HCT116 (cell line): ENCODE data around the gene NOS1. TPM values are rescaled to one million over a fixed set of nuclear protein-coding genes. Genes with fewer than 3 reads are reported as not detected.

Source experiments
- ATAC-seq: fragments of 200-7000 bp; cut with Tn5 transposase; 2 replicates; pipeline ENCODE4 v1.9.1; 2020; ENCODE audit warnings: mild to moderate bottlenecking, moderate library complexity
- BruUV-seq: library from RNA; stranded (reverse); fragments of 400-500 nt; replicated peaks from 2 replicates; lab custom pipeline; 2021; lab: Mats Ljungman, UMichigan
- CTCF ChIA-PET: fragments of 300-600 bp; sonication (Branson Sonifier 250); formaldehyde crosslinking; loops from one replicate; lab custom pipeline; 2021; ENCODE audit warnings: antibody characterized with exemption; lab: Charles Lee
- POLR2A ChIA-PET: fragments of 300-600, 350-600 bp; sonication (Branson Sonifier 250); formaldehyde crosslinking; loops from one replicate; lab custom pipeline; 2021; ENCODE audit warnings: antibody characterized with exemption; lab: Charles Lee
- RAD21 ChIA-PET, 2 experiments: fragments of 300-600 bp; sonication (Branson Sonifier 250); formaldehyde crosslinking; loops; one replicate each; lab custom pipeline; 2023; ENCODE audit warnings: low total read pairs in 2 of 2; ENCODE audit not compliant: uncharacterized antibody in 2 of 2, unreplicated experiment in 2 of 2, low non-redundant PET in 1 of 2; lab: Charles Lee
- DNase-seq: peaks from one replicate; pipeline ENCODE4 v3.0.0-alpha.2; 2010; ENCODE audit warnings: low read depth, low spot score
- H2AFZ ChIP-seq: fragments of 200-600 bp; shearing (Covaris generic), sonication (generic); 2 replicates; pipeline ENCODE4 v1.6.1; 2017; ENCODE audit warnings: low read depth, mixed run types, mixed read lengths, antibody characterized with exemption, low read length; ENCODE audit not compliant: poor library complexity, severe bottlenecking
- H3K27ac ChIP-seq: 2 replicates; pipeline ENCODE4 v1.5.1; 2012; ENCODE audit warnings: low read depth, low read length
- H3K27me3 ChIP-seq: fragments of 200-600 bp; sonication (generic); 2 replicates; pipeline ENCODE4 v1.6.1; 2016; ENCODE audit warnings: mixed run types, low read length, mixed read lengths; ENCODE audit not compliant: insufficient read depth
- H3K36me3 ChIP-seq, 2 experiments: fragments of 200-500 bp in 1 of 2; fragments of 200-600 bp in 1 of 2; sonication (Bioruptor generic) in 1 of 2; sonication (generic) in 1 of 2; 2 replicates each; pipeline versions ENCODE4 v1.5.1 to v1.6.1; 2014 to 2016; ENCODE audit warnings: low read length in 2 of 2, inconsistent platforms in 1 of 2, mixed read lengths in 1 of 2, mixed run types in 1 of 2; ENCODE audit not compliant: insufficient read depth in 2 of 2, control insufficient read depth in 1 of 2
- H3K4me1 ChIP-seq, 2 experiments: fragments of 200-600 bp in 1 of 2; sonication (generic) in 1 of 2; 2 replicates each; pipeline versions ENCODE4 v1.5.1 to v1.6.1; 2012 to 2017; ENCODE audit warnings: low read length in 2 of 2, inconsistent platforms in 1 of 2, mild to moderate bottlenecking in 1 of 2, mixed read lengths in 1 of 2, mixed run types in 1 of 2, moderate library complexity in 1 of 2; ENCODE audit not compliant: insufficient read depth in 2 of 2, control insufficient read depth in 1 of 2
- H3K4me2 ChIP-seq: fragments of 200-600 bp; sonication (generic); 2 replicates; pipeline ENCODE4 v1.6.1; 2017; ENCODE audit warnings: mixed run types, low read length, mixed read lengths
- H3K4me3 ChIP-seq, 2 experiments: fragments of 200-600 bp in 1 of 2; sonication (generic) in 1 of 2; replicated peaks in 1 of 2; 2 replicates each; pipeline ENCODE4 v1.5.1; 2011 to 2016; ENCODE audit warnings: low read length in 2 of 2, control low read depth in 1 of 2, low read depth in 1 of 2, mild to moderate bottlenecking in 1 of 2, mixed read lengths in 1 of 2, mixed run types in 1 of 2
- H3K79me2 ChIP-seq: fragments of 200-600 bp; sonication (generic); 2 replicates; pipeline ENCODE4 v1.6.1; 2017; ENCODE audit warnings: mild to moderate bottlenecking, mixed run types, low read length, moderate library complexity, mixed read lengths; ENCODE audit not compliant: insufficient read depth
- H3K9ac ChIP-seq: fragments of 200-600 bp; sonication (generic); 2 replicates; pipeline ENCODE4 v1.6.1; 2016; ENCODE audit warnings: low read length, mixed read lengths
- H3K9me2 ChIP-seq: fragments of 200-600 bp; sonication (generic), shearing (Covaris generic); 2 replicates; pipeline ENCODE4 v1.6.1; 2017; ENCODE audit warnings: mixed run types, mild to moderate bottlenecking, moderate library complexity; ENCODE audit not compliant: insufficient read depth
- H3K9me3 ChIP-seq, 2 experiments: fragments of 200-500 bp in 1 of 2; fragments of 200-600 bp in 1 of 2; sonication (Bioruptor generic) in 1 of 2; sonication (generic) in 1 of 2; 2 replicates each; pipeline ENCODE4 v1.6.1; 2014 to 2017; ENCODE audit warnings: low read length in 2 of 2, mixed read lengths in 2 of 2, inconsistent platforms in 1 of 2, low read depth in 1 of 2, mild to moderate bottlenecking in 1 of 2, mixed run types in 1 of 2, moderate library complexity in 1 of 2; ENCODE audit not compliant: control insufficient read depth in 1 of 2, insufficient read depth in 1 of 2
- H4K20me1 ChIP-seq: fragments of 200-600 bp; sonication (generic), shearing (Covaris generic); 2 replicates; pipeline ENCODE4 v1.6.1; 2017; ENCODE audit warnings: mixed run types, mild to moderate bottlenecking, moderate library complexity; ENCODE audit not compliant: insufficient read depth
- CBX3 ChIP-seq: IDR thresholded peaks from 2 replicates; pipeline ENCODE4 v1.6.1; 2012; ENCODE audit warnings: low read depth
- ELF1 ChIP-seq: IDR thresholded peaks from 2 replicates; pipeline ENCODE4 v1.6.1; 2012; ENCODE audit warnings: low read depth, borderline replicate concordance
- EZH2 ChIP-seq: fragments of 200-600 bp; sonication (generic); IDR thresholded peaks from 2 replicates; pipeline ENCODE4 v1.6.1; 2017; ENCODE audit warnings: antibody characterized with exemption, mixed run types
- SIN3A ChIP-seq: IDR thresholded peaks from 2 replicates; pipeline ENCODE4 v1.6.1; 2012; ENCODE audit warnings: low read depth
- TCF7L2 ChIP-seq: IDR thresholded peaks from 2 replicates; pipeline ENCODE4 v1.7.0; 2011; ENCODE audit warnings: borderline replicate concordance, inconsistent platforms; ENCODE audit not compliant: insufficient read depth, insufficient read length; ENCODE audit errors: extremely low read depth
- YY1 ChIP-seq: IDR thresholded peaks from 2 replicates; pipeline ENCODE4 v1.6.1; 2011; ENCODE audit warnings: low read length, low read depth, moderate library complexity, mild to moderate bottlenecking; ENCODE audit not compliant: insufficient replicate concordance; ENCODE audit errors: extremely low read depth
- ZFX ChIP-seq: fragments of 450-650 bp; IDR thresholded peaks from 2 replicates; pipeline ENCODE4 v1.6.1; 2017
- ZNF274 ChIP-seq: fragments of 200-500 bp; sonication (Bioruptor generic); IDR thresholded peaks from 2 replicates; pipeline ENCODE4 v1.6.1; 2014; ENCODE audit warnings: mild to moderate bottlenecking, low read depth, low read length, inconsistent platforms
- intact Hi-C: fragments of 100-400 bp; cut with micrococcal nuclease; formaldehyde crosslinking; loops from 2 replicates; pipeline ENCODE4 v1.10.0; 2022
- total RNA-seq: library from RNA; stranded (reverse); gene quantifications from one replicate; pipeline ENCODE4 v1.2.1, GENCODE V29; 2021; ENCODE audit not compliant: unreplicated experiment

NOS1 gene
- total RNA-seq, 1 experiment from 2014 or later, result 0.22 TPM

DNA sequence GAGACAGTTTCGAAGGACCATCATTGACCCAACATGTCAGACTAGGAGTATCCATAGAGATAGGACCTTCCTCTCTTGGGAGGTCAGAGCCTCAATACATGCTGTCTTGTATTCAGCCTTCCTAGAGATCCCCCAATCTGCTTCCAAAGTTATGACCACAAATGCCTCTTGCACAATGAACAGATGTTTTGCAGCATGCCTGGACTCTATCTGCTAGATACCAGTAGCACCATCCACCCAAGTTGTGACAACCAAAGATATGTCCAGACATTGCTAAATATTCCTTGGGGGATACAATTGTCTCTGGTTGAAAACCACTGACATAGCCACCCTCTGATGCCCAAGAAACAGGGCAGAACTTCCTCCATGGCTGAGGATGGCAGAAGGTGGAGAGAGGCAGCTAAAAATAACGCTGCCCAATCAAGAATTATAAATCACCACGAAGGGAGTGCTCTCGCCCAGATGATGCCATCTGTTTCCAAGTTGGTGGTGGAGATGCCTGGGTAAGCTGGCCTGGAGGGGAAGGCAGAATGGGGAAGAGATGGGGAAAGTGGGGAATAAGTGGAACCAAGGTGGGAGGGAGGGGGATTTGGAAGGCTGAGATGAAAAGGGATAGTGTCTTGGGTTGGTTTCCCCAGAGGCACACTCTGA is 42.9 kb upstream of the NOS1 start (continued):
- no peak for TF ChIP-seq SIN3A
- TF ChIP-seq EZH2, result no peak
- no peak for TF ChIP-seq CBX3
- TF ChIP-seq YY1, result no peak
- no peak for TF ChIP-seq ELF1
- TF ChIP-seq ZFX, result no peak
- TF ChIP-seq TCF7L2, result no peak

DNA sequence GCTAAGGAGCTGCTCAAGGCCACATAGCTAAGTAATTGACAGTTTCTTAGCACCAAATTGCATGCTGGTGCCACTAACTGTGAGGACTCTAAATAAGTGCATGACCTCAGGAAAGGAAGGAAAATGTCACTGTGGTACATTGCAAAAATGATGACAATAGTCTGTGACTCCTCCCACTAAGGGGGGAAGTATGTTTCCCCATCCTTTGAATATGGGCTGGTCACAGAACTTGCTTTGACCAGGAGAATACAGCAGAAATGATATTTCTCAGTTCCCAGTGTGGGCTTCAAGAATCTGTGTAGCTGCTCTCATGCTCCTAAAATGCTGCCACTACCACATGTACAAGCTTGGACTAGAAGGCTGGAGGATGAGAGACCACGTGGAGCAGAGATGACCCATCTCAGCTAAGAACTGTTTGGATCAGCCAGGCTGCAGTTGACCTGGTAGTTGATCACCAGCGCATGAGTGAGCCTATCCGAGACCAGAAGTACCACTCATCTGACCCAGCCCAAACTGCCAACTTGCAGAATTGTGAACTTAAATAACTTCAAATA is 42.2 kb upstream of the NOS1 start:
- Histone ChIP-seq H4K20me1 (no peaks in the 10 kb centered on the region), H3K79me2 (no peaks in the 10 kb centered on the region), H3K27me3 (peaks cover 3% of the 10 kb centered on the region; the same call in 1 of the 2 replicates), H2AFZ (no peak overlapping the region), H3K4me3 (no peak overlapping the region), H3K9me2 (no peaks in the 10 kb centered on the region), H3K9me3 (peaks cover 0 to 5% of the 10 kb centered on the region in 2 experiments; a peak in 2 of 4 replicates), H3K9ac (no peak overlapping the region), H3K36me3 (no peaks in the 10 kb centered on the region), H3K4me1 (peaks cover 8 to 10% of the 10 kb centered on the region in 2 experiments; a peak in 3 of 4 replicates), H3K4me2 (no peak overlapping the region), H3K27ac (no peak overlapping the region)
- CTCF ChIA-PET, result no interaction called here
- DNase-seq (no peak), ATAC-seq (no peak)
- BruUV-seq, result no TSS peak
- POLR2A ChIA-PET, result no interaction called here
- RAD21 ChIA-PET, result no interaction called here
- intact Hi-C loops, result no loop called here
- TF ChIP-seq ZNF274 (no peak), EZH2 (no peak)
